Suprapubic skin (tissue), 4 donors: Measurements from ENCODE around the gene STPG2. TPM values are rescaled to one million over a fixed set of nuclear protein-coding genes. Genes with fewer than 3 reads are reported as not detected.
A peak's percentile ranks its signal among the peaks of the same experiment; 100 is the strongest.

Experiments
- DNase-seq, 2 donors: peaks; one replicate each; pipeline ENCODE4 v3.0.0-alpha.2; 2019; ENCODE audit warnings: low spot score in 2 of 2
- H3K27ac ChIP-seq: fragments of 200-600 bp; sonication (generic); one replicate; pipeline ENCODE4 v1.5.1; 2019
- H3K27me3 ChIP-seq: fragments of 200-600 bp; sonication (generic); one replicate; pipeline ENCODE4 v1.5.1; 2019
- H3K36me3 ChIP-seq: fragments of 200-600 bp; sonication (generic); one replicate; pipeline ENCODE4 v1.5.1; 2019
- H3K4me1 ChIP-seq: fragments of 200-600 bp; sonication (generic); one replicate; pipeline ENCODE4 v1.5.1; 2019
- H3K4me3 ChIP-seq: fragments of 200-600 bp; sonication (generic); one replicate; pipeline ENCODE4 v1.5.1; 2019; ENCODE audit warnings: mild to moderate bottlenecking
- H3K9me3 ChIP-seq: fragments of 200-600 bp; sonication (generic); one replicate; pipeline ENCODE4 v1.5.1; 2019
- CTCF ChIP-seq, 2 donors: fragments of 200-600 bp in 1 of 2; fragments of 450-650 bp in 1 of 2; sonication (generic) in 1 of 2; IDR thresholded peaks; one replicate each; pipeline ENCODE4 v1.5.1; 2016 to 2019; ENCODE audit warnings: antibody characterized with exemption in 2 of 2, mild to moderate bottlenecking in 1 of 2, moderate library complexity in 1 of 2
- EP300 ChIP-seq: sonication (generic); formaldehyde crosslinking; IDR thresholded peaks from one replicate; pipeline ENCODE4 v1.6.1; 2017; ENCODE audit warnings: antibody characterized with exemption
- POLR2A ChIP-seq, 2 donors: fragments of 450-650 bp; IDR thresholded peaks; one replicate each; pipeline ENCODE4 v1.6.1; 2017; ENCODE audit warnings: antibody characterized with exemption in 2 of 2, mild to moderate bottlenecking in 2 of 2, moderate library complexity in 2 of 2
- POLR2AphosphoS5 ChIP-seq, 3 donors: sonication (generic); formaldehyde crosslinking; IDR thresholded peaks; one replicate each; pipeline ENCODE4 v1.6.1; 2017; ENCODE audit warnings: antibody characterized with exemption in 3 of 3
- WGBS: methylation state at CpG from one replicate; pipeline ENCODE4 v1.1.5; 2018; 5-methylcytosine and 5-hydroxymethylcytosine counted together
- total RNA-seq, 4 donors: library from RNA; depleted of rRNA; stranded (reverse); fragments of >200 nt; gene quantifications; one replicate each; pipeline ENCODE4 v1.1.0, GENCODE V29; 2016

The STPG2 gene
- 1 to 10 TPM in 2 of 4 donors, under 1 TPM in 1, not detected in 1; 0.26 to 2.5 (median 2.0) TPM for total RNA-seq

- WGBS = 11% methylated on average over 26 of the region's 44 CpGs
- TF ChIP-seq POLR2AphosphoS5 (IDR thresholded peaks at IDR 0.05) (no peak), EP300 (no peak), POLR2A (IDR thresholded peaks at IDR 0.05) (peak in 1 of 2 donors; percentile 24), CTCF (IDR thresholded peaks at IDR 0.05) (peak in 1 of 2 donors; percentile 37)
- DNase-seq = peak; percentile 91 to 92
- Histone ChIP-seq H3K4me1 (peaks cover 7% of the 10 kb centered on the region), H3K9me3 (no peaks in the 10 kb centered on the region), H3K36me3 (no peaks in the 10 kb centered on the region), H3K4me3 (peak within 1 kb of the TSS; percentile 73), H3K27me3 (peaks cover 4% of the 10 kb centered on the region), H3K27ac (peak within 1 kb of the TSS; percentile 93)
Observed at GRCh38 chr4:98143001-98143899, at the start of gene STPG2. Gene STPG2, minus strand, starts transcription at chr4:98143476.

GRCh38 chr4:98185279-98185678, 42.0 kb upstream of the STPG2 start:
- no peak for DNase-seq
- no peaks in the 10 kb centered on the region for H3K27me3 ChIP-seq
- H3K36me3 ChIP-seq = no peaks in the 10 kb centered on the region
- H3K4me1 ChIP-seq = no peaks in the 10 kb centered on the region
- H3K27ac ChIP-seq = no peak overlapping the region
- no peaks in the 10 kb centered on the region for H3K9me3 ChIP-seq
- H3K4me3 ChIP-seq = no peak overlapping the region
- no peak for TF ChIP-seq CTCF (IDR thresholded peaks at IDR 0.05)
- TF ChIP-seq POLR2A (IDR thresholded peaks at IDR 0.05) = no peak
- TF ChIP-seq POLR2AphosphoS5 (IDR thresholded peaks at IDR 0.05) = no peak
- no peak for TF ChIP-seq EP300

- WGBS = 63% methylated on average over 3 of the region's 3 CpGs
- no peak for DNase-seq
- TF ChIP-seq POLR2AphosphoS5 (IDR thresholded peaks at IDR 0.05) = no peak
- TF ChIP-seq CTCF (IDR thresholded peaks at IDR 0.05) = no peak
- TF ChIP-seq POLR2A (IDR thresholded peaks at IDR 0.05) = no peak
- no peak for TF ChIP-seq EP300
Observed at GRCh38 chr4:98181809-98182208, 38.5 kb upstream of the STPG2 start.

GRCh38 chr4:98179951-98180350, 36.7 kb upstream of the STPG2 start:
- Histone ChIP-seq H3K4me3 (no peak overlapping the region), H3K9me3 (no peaks in the 10 kb centered on the region), H3K27ac (no peak overlapping the region), H3K27me3 (no peaks in the 10 kb centered on the region), H3K4me1 (no peaks in the 10 kb centered on the region), H3K36me3 (no peaks in the 10 kb centered on the region)
- TF ChIP-seq CTCF (IDR thresholded peaks at IDR 0.05) = no peak
- no peak for TF ChIP-seq POLR2AphosphoS5 (IDR thresholded peaks at IDR 0.05)
- no peak for TF ChIP-seq POLR2A (IDR thresholded peaks at IDR 0.05)
- TF ChIP-seq EP300 = no peak
- DNase-seq = no peak

More at GRCh38 chr4:98181809-98182208, 38.5 kb upstream of the STPG2 start:
- Histone ChIP-seq H3K9me3 (no peaks in the 10 kb centered on the region), H3K27ac (no peak overlapping the region), H3K4me3 (no peak overlapping the region), H3K36me3 (no peaks in the 10 kb centered on the region), H3K4me1 (no peaks in the 10 kb centered on the region), H3K27me3 (no peaks in the 10 kb centered on the region)

- TF ChIP-seq POLR2AphosphoS5 (IDR thresholded peaks at IDR 0.05) (no peak), POLR2A (IDR thresholded peaks at IDR 0.05) (no peak)
- WGBS = 72% methylated on average over 2 of the region's 2 CpGs
Observed at GRCh38 chr4:98176531-98176930, 33.3 kb upstream of the STPG2 start.

More at GRCh38 chr4:98176531-98176930, 33.3 kb upstream of the STPG2 start:
- Histone ChIP-seq H3K4me3 (no peak overlapping the region), H3K36me3 (no peaks in the 10 kb centered on the region), H3K4me1 (no peaks in the 10 kb centered on the region), H3K27me3 (no peaks in the 10 kb centered on the region), H3K27ac (no peak overlapping the region), H3K9me3 (no peaks in the 10 kb centered on the region)
- DNase-seq = no peak
